ENCODE results near the gene STON1. TPM values are rescaled to one million over a fixed set of nuclear protein-coding genes. Genes with fewer than 3 reads are reported as not detected.

The STON1 gene
- total and polyA plus RNA-seq, 2 of the 8 experiments (the other 6 are each of a cell fraction or from before 2014, with no cell fraction given) = 5.0 to 10.1 TPM

- TF ChIP-seq CHD7 (IDR thresholded peaks at IDR 0.05; ENCODE audit: insufficient replicate concordance, low read length) (no peak), JUND (IDR thresholded peaks at IDR 0.05; ENCODE audit: low read length) (no peak), BCL11A (IDR thresholded peaks at IDR 0.05; ENCODE audit: low read depth in 2 of 2, low read length in 2 of 2) (no peak), GABPA (IDR thresholded peaks at IDR 0.05; ENCODE audit: borderline replicate concordance, insufficient read depth, low read length) (no peak)
Observed at GRCh38 chr2:48605482-48606175, 75.7 kb downstream of the STON1 start (continued).
